Measurements from ENCODE around the gene ICA1L.

DNA sequence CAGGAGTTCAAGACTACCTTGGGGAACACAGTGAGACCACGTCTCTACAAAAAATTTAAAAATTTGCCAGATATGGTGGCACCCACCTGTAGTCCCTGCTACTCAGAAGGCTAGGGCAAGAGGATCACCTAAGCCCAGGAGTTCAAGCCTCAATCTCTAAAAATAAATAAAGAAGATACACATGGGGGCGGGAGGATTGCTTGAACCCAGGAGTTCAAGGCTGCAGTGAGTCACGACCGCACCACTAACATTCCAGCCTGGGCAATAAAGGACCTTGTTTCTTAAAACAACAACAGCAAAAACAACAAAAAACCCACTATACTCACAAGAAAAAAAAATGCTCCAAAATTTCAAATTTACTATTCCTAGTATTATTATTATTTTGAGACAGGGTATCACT, 10.0 kb upstream of the ICA1L start:
- no peak for TF ChIP-seq POLR2AphosphoS5 (IDR thresholded peaks at IDR 0.05; ENCODE audit: low read depth, low read length)
- TF ChIP-seq, protein P1, sequence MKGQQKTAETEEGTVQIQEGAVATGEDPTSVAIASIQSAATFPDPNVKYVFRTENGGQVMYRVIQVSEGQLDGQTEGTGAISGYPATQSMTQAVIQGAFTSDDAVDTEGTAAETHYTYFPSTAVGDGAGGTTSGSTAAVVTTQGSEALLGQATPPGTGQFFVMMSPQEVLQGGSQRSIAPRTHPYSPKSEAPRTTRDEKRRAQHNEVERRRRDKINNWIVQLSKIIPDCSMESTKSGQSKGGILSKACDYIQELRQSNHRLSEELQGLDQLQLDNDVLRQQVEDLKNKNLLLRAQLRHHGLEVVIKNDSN (IDR thresholded peaks at IDR 0.05; ENCODE audit: borderline replicate concordance, low read depth) = no peak
- no peak for TF ChIP-seq GATA2 (CRISPR knock-in tag; IDR thresholded peaks at IDR 0.05)
- no peak for TF ChIP-seq GABPA (IDR thresholded peaks at IDR 0.05; ENCODE audit: low read depth)
- TF ChIP-seq, protein P2, sequence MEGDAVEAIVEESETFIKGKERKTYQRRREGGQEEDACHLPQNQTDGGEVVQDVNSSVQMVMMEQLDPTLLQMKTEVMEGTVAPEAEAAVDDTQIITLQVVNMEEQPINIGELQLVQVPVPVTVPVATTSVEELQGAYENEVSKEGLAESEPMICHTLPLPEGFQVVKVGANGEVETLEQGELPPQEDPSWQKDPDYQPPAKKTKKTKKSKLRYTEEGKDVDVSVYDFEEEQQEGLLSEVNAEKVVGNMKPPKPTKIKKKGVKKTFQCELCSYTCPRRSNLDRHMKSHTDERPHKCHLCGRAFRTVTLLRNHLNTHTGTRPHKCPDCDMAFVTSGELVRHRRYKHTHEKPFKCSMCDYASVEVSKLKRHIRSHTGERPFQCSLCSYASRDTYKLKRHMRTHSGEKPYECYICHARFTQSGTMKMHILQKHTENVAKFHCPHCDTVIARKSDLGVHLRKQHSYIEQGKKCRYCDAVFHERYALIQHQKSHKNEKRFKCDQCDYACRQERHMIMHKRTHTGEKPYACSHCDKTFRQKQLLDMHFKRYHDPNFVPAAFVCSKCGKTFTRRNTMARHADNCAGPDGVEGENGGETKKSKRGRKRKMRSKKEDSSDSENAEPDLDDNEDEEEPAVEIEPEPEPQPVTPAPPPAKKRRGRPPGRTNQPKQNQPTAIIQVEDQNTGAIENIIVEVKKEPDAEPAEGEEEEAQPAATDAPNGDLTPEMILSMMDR (IDR thresholded peaks at IDR 0.05) = no peak
- TF ChIP-seq NRF1 (IDR thresholded peaks at IDR 0.05; ENCODE audit: low read depth, low read length) = no peak
- TF ChIP-seq RCOR1 (IDR thresholded peaks at IDR 0.05; ENCODE audit: low read length) = no peak
